GM20431 (cell line): ENCODE data around the gene ZNF618.
"Not testable (repeated sequence)": the region's sequence is repeated elsewhere in the genome, so short reads cannot be mapped to it uniquely, and the experiment has no call there.

ENCODE experiments used
- in situ Hi-C: fragments of 300-500 bp; cut with MseI, MboI; formaldehyde crosslinking; loops from one replicate; pipeline ENCODE4 v1.15.0; 2020; ENCODE audit warnings: low sequenced_read_pairs; ENCODE audit not compliant: unreplicated experiment

Gene ZNF618

GRCh38 chr9:113996531-113997001, 120.5 kb downstream of the ZNF618 start:
- in situ Hi-C loops: no loop called here

GRCh38 chr9:113997064-113997463, 121.0 kb downstream of the ZNF618 start:
- in situ Hi-C loops: not testable (repeated sequence)

- in situ Hi-C loops: no loop called here
These were observed 121.5 kb downstream of the ZNF618 start for GRCh38 chr9:113997610-113998009.

GRCh38 chr9:113998114-113998513, 122.0 kb downstream of the ZNF618 start:
- in situ Hi-C loops: no loop called here

GRCh38 chr9:113998525-113999255, 122.6 kb downstream of the ZNF618 start:
- in situ Hi-C loops: no loop called here

GRCh38 chr9:113999256-114000062, 123.3 kb downstream of the ZNF618 start:
- in situ Hi-C loops: no loop called here

- in situ Hi-C loops: no loop called here
These were observed 124.0 kb downstream of the ZNF618 start for GRCh38 chr9:114000063-114000454.

- in situ Hi-C loops: no loop called here
These were observed 124.7 kb downstream of the ZNF618 start for GRCh38 chr9:114000671-114001409.

- in situ Hi-C loops: no loop called here
These were observed 125.2 kb downstream of the ZNF618 start for GRCh38 chr9:114001410-114001685.

- in situ Hi-C loops: no loop called here
These were observed 125.7 kb downstream of the ZNF618 start for GRCh38 chr9:114001794-114002261.

- in situ Hi-C loops: no loop called here
These were observed 126.3 kb downstream of the ZNF618 start for GRCh38 chr9:114002271-114002985.

- in situ Hi-C loops: no loop called here
These were observed 126.9 kb downstream of the ZNF618 start for GRCh38 chr9:114002986-114003350.

- in situ Hi-C loops: no loop called here
These were observed 127.2 kb downstream of the ZNF618 start for GRCh38 chr9:114003351-114003750.

- in situ Hi-C loops: no loop called here
These were observed 127.6 kb downstream of the ZNF618 start for GRCh38 chr9:114003758-114004157.

GRCh38 chr9:114004221-114004716, 128.2 kb downstream of the ZNF618 start:
- in situ Hi-C loops: no loop called here

- in situ Hi-C loops: no loop called here
These were observed 129.5 kb downstream of the ZNF618 start for GRCh38 chr9:114005371-114006154.

GRCh38 chr9:114006155-114006550, 130.0 kb downstream of the ZNF618 start:
- in situ Hi-C loops: no loop called here

- in situ Hi-C loops: no loop called here
These were observed 131.0 kb downstream of the ZNF618 start for GRCh38 chr9:114006931-114007691.
